HEK293T (cell line): ENCODE measurements around the gene ZNF778.

Experiments
- BHLHE40 ChIP-seq: fragments of 450-650 bp; IDR thresholded peaks from 2 replicates; pipeline ENCODE4 v1.6.1; 2016; ENCODE audit warnings: mild to moderate bottlenecking, moderate library complexity, borderline replicate concordance
- ELF4 ChIP-seq: fragments of 450-650 bp; IDR thresholded peaks from 2 replicates; pipeline ENCODE4 v1.6.1; 2017; ENCODE audit warnings: antibody characterized with exemption
- L3MBTL2 ChIP-seq: fragments of 450-650 bp; conservative IDR thresholded peaks from 2 replicates; pipeline ENCODE4 v1.6.1; 2016; ENCODE audit warnings: mild to moderate bottlenecking
- SP1 ChIP-seq: fragments of 450-650 bp; IDR thresholded peaks from 2 replicates; pipeline ENCODE4 v1.6.1; 2017
- TARDBP ChIP-seq: fragments of 450-650 bp; IDR thresholded peaks from 2 replicates; pipeline ENCODE4 v1.6.1; 2016

DNA sequence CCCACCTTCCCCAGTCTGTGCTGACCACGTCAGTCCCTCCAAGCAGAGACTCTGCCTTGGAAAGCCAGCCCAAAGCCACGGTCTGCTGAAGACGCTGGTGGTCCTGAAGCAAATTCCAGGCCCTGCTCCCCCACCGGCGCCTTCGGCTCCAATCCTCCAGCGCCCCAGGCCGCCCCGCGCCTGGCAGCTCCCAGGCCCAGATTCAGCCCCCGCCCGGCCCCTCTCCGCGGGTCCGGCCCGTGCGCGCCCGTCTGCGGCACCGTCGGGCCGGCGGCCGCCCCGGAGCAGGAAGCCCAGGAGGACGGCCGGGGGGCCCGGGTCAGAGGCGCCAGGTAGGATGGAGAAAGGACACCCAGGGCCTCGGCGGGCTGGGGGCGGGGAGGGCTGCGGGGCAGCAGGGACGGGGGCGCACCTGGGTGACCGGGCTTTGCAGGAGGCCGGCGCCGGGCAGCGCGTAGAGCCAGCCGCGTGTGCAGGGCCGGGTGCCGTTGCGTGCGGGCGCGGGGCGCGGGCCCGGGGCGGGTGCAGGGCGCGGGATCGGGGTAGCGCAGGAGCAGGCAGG is 16.6 kb upstream of the ZNF778 start:
- TF ChIP-seq BHLHE40, result no peak
- no peak for TF ChIP-seq ELF4
- TF ChIP-seq TARDBP, result no peak
- TF ChIP-seq L3MBTL2, result no peak
- no peak for TF ChIP-seq SP1
